Measurements from ENCODE around the gene RSPH6A.

Gene RSPH6A

DNA sequence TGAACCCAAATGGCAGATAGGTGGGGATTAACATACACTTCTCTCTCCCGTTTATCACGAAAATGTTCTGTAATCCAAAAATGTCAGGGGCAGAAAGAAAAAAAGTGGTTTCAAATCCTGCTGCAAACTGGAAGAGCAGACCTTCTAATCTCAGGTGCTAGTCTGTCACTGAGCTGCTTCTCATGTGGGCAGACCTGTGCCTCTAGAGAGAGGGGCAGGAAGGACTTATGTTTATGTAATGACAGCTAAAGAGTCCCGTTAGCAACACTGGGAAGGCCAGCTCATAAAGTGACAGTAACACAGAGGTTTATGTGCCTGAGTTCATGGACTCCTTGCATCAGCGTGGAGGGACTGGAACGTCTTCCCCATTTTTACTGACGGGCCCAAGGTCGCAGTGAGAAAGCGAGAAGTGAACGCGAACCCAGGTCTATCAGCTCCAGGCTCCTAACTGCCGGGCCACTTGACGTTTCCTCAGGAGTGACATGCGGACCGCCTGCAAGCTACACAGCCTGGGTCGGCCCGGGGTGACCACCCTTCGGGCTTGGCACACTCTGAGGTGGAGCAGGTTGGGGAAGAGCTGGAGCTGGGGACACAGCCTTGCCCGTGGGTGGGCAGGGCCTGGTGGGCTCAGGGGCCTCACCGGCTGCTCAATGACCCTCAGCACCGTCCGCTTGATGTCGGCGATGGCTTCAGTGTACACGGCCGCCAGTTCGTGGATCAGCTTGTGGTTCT, 9.6 kb upstream of the RSPH6A start:
- DNase-seq = no peak

DNA sequence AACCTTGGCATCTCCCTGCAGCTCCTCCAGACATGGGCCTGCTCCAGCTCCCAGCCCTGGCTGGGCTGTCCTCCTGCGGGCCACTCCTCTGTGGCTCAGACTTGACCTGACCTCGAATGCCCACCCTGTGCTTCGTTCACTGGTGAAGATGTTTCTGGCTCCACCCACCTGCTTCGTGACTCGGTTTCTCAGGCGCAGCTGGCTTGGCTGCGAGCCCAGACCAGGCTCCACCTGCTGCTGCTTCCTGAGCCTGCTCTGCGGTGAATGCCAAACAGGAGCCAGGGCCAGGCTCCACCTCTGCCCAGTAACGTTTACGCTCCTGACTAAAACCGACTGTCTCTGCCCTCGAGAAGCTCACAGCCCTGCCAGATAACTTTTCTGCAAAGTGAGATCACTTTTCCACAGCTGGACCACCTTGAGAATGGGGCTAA, 8.9 kb upstream of the RSPH6A start:
- peak; percentile 34 for DNase-seq

DNA sequence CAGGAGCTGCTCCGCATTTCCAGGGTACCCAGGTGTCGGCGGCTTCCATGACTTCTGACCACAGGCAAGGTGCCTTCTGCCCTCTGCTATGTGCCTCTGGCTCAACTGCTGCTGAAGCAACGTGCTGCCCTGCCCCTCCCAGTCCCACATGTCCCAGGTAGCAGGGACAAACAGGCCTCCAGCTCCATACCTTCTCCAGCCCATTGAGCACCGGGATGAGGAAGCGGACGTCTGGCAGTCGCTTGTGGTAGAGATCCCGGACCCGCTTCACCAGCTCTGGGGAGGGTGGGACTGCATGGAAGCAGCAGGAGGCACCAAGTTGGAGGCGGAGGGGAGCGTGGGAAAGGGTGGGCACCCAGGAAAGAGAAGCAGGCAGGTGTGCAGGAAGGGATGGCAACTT, 8.1 kb upstream of the RSPH6A start:
- no peak for DNase-seq

DNA sequence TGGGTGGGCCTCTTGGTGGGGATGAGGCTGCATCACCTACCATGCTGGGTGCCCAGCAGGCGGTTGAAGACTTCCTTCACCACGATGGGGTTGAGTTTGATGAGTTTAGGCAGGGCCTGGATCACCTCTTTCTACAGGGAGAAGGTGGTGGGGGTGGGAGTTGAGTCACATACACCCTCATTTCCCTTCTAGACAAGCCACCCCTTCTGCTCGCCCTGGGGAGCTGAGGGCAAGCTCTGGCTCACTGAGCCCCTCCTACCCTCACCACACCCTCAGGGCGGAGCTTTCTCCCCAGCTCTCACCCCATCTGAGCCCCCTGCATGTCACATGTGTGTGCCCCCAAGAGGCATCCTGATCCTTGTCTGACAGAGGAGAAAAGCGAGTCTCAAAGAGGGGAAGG, 7.6 kb upstream of the RSPH6A start:
- DNase-seq = no peak

DNA sequence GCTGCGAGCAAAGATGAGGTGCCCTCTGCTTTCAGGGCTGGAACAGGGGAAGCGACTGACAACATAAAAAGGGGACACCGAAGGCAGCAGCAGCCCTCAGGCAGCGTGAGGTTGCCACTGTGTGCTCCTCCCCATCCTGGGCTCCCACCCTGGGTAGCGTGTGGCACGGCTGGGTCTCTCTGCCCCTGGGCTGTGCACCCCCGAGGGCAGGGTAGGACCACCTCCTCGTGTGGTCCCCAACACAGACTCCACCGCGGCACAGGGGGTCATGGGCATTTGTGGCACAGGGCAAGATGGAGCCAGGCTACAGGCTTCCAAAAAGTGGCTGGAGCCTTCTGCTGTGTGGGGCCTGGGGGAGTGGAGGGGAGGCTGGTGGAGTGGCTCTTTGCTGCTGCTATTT, 6.5 kb upstream of the RSPH6A start:
- DNase-seq = no peak

DNA sequence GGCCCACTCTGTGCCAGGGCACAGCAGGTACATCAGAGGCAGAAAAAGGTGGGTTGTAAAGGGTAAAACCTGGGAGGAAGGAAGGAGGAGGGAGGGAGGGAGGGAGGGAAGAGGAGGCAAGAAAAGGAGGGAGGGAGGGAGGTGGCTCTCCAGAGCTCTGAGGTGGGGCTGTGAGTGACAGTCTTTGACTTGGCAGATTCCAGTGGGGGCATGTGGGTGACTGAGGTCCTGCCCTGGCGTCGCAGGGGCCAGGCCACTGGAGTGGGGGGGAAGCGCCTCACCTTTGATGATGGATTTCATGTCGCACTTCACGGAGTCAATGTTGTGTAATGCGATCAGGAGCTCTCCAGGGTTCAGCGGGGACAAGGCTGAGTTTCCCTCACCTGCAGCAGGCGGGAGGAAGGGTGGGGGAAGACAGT, 6.0 kb upstream of the RSPH6A start:
- no peak for DNase-seq

DNA sequence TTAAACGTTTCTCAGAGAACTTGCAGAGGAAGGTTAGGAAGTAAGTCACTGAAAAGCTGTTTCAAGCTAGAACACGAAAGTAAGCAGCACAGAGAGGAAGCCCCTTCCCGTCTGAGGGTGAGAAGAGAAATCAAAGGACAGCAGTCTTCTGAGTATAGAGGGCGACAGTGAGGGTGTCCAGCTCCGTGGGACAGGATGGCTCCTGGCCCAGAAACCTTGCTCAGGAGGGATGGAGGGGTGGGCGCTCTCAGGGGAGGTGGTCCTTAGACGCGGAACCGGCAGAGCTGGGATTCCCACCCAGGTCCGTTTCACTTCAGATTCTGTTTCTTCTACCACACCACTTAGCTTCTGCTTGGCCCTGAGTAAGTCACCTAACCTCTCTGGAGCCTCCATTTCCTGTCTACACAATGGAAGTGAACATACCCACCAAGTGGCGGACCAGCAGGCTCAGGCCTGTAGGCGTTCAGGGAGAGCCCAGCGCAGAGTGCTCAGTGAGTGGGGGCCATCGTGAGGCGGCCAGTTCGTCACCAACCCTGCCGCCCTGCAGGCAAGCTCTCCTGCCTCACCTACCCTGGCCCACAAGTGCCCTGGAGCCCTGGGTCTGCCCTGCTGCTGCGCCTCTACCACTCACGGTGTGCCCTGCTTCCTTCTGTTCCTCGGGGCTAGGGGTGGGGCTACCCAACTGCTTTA, 5.5 kb upstream of the RSPH6A start:
- DNase-seq = no peak

DNA sequence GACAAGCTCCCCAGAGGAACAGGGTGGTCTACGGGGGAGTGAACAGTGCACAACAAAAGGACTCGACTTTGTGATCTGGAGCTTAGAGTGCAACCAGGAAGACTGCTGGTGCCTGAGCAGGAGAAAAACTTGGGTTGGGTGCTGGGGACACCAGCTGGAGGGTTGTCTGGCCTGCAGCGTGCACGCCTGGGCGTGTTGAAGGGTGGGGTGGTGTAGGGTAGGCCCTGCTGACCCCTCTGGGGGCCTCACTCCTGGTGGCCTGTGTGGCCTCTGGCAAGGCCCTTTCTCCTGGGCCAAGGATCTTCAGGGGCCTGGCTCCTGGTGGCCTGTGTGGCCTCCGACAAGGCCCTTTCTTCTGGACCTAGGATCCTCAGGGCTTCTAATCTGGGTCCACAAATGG, 4.7 kb upstream of the RSPH6A start:
- no peak for DNase-seq

DNA sequence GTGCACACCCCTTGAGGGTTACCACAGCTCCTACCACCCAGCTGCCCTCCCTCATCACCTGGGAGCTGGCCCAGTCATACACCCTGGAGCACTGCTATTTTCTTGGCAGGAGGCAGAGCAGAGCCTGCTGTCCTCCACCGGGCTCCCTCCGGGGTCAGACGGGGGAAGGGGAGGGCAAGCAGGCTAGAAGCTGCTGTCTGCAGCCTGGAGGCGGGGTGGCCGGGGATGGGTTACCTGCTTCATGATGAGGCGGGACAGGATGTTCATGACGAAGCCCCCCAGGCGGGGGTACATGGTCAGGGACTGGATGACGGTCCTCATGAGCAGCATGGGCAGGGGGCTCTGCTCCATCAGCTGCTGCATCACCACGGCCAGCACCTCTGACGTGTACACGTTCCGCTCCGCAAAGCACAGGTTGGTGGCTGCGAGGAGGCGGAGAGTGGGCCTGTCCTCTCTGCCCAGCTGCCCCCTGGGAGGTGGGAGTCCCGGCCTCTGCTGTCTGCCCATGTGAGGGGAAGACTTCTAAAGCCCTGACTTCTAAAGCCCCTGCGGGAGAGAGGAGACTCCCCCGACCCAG, 2.7 kb upstream of the RSPH6A start:
- DNase-seq = no peak

DNA sequence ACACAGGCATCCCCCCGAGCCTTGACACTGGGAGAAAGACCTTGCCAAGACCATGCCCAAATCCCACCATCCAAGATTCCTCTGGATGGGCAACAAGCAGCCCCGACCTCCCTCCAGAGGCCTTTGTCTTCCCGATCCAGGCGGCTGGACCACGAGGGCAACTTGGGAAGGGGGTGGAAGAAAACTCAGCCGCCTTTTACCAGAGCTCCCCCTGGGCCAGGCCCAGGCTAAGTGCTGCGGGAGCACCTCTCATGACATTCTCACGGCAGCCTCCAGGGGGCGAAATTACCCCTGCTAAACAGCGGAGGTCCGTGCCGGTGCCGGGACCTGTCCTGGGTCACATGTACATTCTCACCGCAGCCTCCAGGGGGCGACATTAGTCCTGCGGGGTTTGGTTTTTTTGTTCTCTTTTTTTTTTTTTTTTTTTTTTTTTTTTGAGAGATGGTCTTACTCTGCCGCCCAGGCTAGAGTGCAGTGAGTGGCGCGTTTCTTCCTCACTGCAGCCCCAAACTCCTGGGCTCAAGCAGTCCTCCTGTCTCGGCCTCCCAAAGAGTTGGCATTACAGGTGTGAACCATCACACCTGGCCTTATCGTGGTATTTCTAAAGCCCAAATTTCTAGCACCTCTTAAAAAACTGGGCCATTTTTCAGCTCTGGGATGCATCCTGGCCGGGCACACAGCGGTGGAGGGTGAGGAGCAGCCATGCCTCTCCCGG, 2.1 kb upstream of the RSPH6A start:
- peak; percentile 66 for DNase-seq

DNA sequence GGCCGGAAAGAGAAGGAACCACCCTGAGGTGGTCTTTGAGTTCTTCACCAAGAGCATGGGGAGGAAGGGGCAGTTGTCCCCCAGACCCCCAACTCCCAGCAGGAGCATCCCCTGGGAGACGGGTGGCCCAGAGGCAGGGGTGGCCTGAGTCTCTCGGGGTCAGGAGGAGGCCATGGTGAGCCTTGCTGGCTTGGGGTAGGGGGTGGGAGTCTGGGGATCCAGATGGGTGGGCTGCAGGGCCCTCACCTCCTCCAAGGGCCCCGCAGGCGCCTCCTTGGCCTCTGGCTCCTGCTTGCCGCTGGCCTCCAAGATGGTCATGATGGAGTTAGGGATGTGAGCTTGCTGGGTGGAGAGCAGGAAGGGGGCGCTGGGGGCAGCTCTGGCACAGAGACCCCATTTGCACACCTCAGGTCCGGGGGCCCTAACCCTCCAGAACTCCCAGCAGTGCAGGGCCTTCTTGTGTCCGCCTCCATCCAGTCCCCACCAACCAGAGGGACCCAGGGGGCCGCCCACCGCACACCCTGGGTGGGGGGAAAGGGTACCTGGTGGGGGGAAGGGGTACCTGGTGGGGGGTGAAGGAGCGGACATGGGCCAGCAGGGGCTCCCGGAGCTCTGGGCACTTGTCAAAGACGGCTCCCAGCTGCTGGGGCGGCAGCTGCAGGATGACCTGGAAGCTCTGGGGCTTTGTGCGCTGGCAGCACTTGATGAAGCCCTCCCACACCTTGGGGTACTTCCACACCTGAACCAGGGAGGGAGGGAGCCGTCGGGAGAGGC, 1.3 kb upstream of the RSPH6A start:
- DNase-seq = no peak

DNA sequence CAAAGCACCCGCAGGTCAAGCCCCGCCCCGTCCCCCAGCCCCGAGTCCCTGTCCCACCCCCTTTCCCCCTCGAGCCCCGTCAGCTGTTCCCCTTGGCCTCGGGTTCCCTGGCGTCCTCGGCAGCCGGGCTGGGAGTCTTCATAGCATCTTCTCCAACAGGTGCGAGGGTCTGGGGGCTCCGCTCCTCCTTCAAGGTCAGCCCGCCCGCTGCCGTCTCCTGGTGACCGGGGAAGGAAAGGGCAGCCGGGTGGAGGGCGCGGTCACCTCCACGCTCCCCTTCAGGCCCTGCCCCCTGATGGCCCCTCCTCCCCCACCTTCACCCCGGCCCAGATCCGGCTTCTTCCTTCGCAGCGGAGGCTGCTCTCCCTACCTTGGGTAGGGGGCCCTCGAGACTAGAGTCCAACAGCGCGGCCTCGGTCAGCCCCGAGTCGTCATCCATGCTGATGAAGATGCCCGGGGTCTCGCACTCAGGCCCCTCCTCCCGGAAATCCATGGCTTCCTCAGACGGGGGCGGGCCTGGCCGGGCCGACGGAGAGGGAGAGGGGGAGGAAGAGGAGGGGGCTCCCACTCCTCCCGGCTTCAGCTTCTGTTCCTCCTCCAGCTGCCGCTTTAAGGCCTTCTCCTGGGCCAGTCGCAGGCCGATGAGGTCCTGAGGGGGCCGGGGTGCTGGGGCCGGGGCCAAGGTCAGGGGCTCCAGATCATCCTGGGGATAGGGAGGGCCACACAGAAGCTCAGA, 541 bp upstream of the RSPH6A start:
- no peak for DNase-seq

DNA sequence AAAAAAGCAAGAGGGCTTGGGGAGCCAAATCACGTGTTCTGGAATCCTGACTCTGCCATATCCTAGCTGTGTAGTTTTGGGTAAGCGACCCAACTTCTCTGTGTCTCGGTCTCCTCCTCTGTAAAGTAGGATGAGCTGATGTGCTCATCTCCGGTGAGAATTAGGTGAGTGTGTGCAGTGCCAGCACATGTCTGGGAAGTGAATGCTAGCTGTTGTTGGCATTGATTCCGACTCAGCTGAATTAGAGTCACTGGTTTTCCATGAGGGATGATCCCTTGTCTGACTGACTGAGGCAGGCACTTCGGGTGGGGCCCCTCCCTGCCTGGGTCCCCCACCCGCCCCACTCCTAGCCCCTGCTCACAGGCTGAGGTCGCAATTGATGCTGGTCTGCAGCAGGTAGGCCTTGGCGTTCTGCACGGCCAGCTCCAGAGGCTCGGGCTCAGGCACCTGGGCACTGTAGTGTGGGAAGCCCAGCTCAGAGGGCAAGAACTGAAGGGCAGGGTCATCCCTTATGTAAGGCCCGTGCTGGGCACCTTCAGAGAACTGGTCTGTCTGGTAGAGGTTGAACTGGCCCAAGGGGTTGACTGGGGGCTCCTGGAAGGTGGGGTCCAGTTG, 835 bp downstream of the RSPH6A start:
- no peak for DNase-seq

DNA sequence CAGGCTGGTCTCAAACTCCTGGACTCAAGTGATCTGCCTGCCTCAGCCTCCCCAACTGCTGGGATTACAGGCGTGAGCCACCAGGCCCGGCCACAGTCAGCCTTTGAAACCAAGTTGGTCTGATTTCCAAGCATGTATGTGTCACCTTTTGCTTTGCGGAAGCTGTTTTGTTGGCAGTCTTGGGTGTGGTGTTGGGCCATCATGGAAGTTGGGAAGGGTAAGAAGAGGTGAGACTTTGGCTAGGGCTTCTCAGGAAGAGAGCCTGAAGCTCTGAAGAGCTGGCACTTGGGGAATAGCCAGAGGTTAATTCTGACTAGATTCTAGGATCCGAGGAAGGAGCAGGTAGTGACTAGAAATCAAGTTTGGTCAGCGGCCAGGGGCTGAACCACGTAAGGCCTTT, 2.8 kb downstream of the RSPH6A start:
- DNase-seq = no peak

DNA sequence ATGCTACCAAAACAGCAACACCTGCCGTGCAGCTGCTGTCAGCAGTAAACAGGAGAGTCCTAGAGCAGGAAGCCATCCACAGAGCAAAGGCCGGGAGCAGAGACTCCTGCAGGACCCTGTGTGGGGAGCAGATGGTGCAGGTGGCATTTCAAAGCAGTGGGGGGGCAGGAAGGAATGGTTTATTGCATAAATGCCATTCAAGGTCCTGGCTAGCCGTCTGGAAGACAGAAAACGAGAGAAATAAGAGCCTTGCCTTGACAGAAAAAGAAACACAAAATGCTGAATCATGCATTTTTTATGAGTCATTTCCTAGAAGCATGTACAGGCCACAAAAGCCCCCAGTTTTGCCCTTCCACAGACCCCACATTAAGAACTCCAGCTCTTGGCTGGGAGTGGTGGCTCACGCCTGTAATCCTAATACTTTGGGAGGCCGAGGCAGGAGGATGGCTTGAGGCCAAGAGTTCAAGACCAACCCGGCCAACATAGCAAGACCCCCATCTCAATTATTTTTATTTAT, 5.4 kb downstream of the RSPH6A start:
- no peak for DNase-seq

DNA sequence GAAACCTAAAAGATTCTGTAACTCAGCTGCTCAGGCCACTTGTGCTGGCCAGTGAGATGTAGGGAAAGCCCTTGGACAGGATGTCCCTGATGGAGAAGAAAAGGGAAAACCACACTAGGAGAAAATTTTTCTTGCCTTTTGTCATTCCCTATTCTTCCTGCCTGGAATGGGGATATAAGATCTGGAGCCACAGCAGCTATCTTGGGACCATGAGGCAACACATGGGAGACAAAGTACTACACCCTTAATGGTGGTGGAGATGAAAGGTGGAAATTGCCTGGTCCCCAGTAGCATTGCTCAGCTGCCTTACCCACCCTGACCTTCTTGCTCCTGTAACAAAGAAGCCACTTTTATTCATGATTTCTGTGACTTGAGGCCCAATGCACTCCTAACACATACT, 9.4 kb downstream of the RSPH6A start:
- no peak for DNase-seq

DNA sequence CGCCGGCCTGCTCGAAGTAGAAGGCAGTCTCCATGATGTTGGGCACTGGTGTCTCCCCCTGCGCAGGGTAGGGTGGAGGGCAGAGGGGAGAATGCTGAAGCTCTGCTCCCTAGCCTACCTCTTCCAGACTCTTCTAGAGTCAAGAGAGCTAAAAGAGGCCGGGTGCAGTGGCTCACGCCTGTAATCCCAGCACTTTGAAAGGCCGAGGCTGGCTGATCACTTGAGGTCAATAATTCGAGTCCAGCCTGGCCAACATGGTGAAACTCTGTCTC, 10.2 kb downstream of the RSPH6A start:
- DNase-seq = no peak

DNA sequence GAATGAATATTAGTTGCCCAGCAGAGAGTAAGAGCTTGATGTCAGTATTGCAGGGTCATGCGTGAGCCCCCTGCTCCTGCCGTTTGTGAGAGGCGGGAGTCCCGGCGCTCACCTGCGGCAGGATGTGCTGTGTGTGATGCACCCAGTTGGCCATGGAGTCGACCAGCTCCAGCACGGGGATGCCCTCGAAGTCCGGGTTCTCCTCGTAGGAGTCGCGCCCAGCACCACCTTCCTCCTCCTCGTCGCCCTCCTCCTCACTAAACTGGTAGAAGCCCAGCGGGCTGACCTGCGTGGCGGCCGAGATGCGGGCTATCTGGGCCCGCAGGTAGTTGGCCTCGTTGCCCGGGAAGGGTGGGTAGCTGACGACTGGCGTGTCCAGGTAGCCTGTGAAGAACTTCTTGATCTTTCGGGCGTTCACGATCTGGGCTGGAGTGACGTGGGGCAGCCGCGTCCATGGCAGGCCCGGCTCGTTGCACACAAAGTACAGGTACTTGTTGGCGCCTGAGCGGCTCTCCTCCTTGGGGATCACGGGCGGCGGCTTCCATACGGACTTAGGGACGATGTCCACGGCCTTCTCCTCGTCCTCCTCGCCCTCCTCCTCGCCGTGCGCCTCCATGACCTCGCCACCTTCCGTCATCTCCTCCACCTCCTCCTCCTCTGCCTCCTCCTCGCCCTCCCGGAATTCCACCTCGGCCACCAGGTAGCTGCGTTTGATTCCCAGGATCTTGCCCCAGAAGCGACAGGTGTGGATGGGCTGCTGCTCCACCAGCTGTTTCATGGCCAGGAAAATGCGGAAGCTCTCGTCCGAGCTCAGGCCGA, 10.8 kb downstream of the RSPH6A start:
- DNase-seq = no peak

DNA sequence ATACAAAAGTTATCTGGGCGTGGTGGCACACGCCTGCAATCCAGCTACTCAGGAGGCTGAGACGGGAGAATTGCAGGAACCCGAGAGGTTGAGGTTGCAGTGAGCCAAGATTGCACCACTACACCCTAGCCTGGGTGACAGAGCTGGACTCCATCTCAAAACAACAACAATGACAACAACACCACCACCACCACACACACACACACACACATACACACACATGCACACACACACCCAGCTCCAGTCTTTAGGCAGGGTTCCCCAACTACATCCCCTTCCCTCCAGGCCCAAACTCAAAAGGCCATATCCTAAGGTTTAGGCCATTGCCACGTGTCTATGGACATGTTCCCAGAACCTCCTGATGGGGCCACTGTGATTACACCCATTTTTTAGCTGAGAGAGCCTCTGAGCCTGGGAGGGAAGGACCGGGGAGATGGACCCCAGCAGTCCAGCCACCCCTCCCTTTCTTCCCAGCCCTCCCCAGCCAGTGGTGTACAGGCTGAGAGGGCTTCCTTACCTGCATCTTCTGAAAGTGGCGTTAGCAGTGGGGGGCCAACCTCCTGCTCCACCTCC, 13.4 kb downstream of the RSPH6A start:
- no peak for DNase-seq

DNA sequence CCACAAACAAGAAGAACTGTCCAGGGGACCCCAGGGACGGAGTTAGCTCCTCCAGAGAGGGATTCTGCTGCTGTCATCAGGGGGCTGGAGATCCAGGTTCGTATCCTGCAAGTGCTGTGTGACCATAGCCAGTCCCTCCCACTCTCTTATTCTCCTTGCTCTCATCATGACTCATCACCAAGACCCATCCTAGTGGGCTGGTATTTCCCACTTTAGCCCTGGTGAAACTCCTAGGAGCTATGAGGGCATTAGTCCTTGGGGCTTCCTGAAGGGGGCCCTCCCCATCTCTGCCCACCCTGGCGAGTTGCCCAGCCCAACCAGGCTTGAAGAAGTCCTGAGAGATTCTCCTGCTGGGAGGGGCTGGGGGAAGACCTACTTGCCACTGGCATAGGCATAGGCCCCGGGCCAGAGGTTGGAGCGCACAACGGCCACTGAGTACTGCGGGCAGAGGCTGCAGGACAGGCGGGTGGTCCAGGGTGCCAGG, 15.0 kb downstream of the RSPH6A start:
- DNase-seq = no peak

Measured in NCI-H2029 treated with DMSO at 0.1 percent for 48 hours (cell line).